Measurements from ENCODE around the gene ARHGEF12. TPM values are rescaled to one million over a fixed set of nuclear protein-coding genes. Genes with fewer than 3 reads are reported as not detected.

Gene ARHGEF12
- polyA plus RNA-seq, 1 donor = 141 TPM

- DNase-seq = no peak
These were observed 200.6 kb downstream of the ARHGEF12 start for GRCh38 chr11:120536797-120537169.

GRCh38 chr11:120537996-120538395 is 201.8 kb downstream of the ARHGEF12 start:
- DNase-seq = no peak

- no peak for DNase-seq
These were observed 202.5 kb downstream of the ARHGEF12 start for GRCh38 chr11:120538707-120539106.

Other genes with a start within 250 kb of the ARHGEF12 start
- gene TRIM29, start 198.3 kb upstream of the ARHGEF12 start, polyA plus RNA-seq (ENCODE audit: insufficient read length) = 1.8 TPM
- gene OAF, start 125.4 kb upstream of the ARHGEF12 start, polyA plus RNA-seq (ENCODE audit: insufficient read length) = 36.7 TPM
- 0.32 TPM for gene POU2F3, start 96.3 kb upstream of the ARHGEF12 start, polyA plus RNA-seq (ENCODE audit: insufficient read length)
- 18.8 TPM for gene TLCD5, start 11.1 kb upstream of the ARHGEF12 start, polyA plus RNA-seq (ENCODE audit: insufficient read length)
- 1.3 TPM for gene GRIK4, start 175.3 kb downstream of the ARHGEF12 start, polyA plus RNA-seq (ENCODE audit: insufficient read length)